Astrocyte of the spinal cord (primary cell): Measurements from ENCODE around the gene MAP7.

Source experiments
- DNase-seq: peaks from one replicate; pipeline ENCODE4 v3.0.0; 2011; ENCODE audit warnings: low read depth, low spot score
- H3K4me3 ChIP-seq: 2 replicates; pipeline ENCODE4 v1.5.1; 2011; ENCODE audit warnings: low read depth, mild to moderate bottlenecking, low read length, moderate library complexity
- CTCF ChIP-seq: IDR thresholded peaks from 2 replicates; pipeline ENCODE4 v1.5.1; 2012; ENCODE audit warnings: low read depth, mild to moderate bottlenecking, low read length, inconsistent platforms
- in situ Hi-C: cut with HindIII; loops from 2 replicates; pipeline ENCODE4 v1.10.0; 2017; ENCODE audit warnings: low sequenced_read_pairs

MAP7 gene

GRCh38 chr6:136415351-136416007, 134.7 kb downstream of the MAP7 start:
- H3K4me3 ChIP-seq, result no peak overlapping the region
- DNase-seq, result no peak
- TF ChIP-seq CTCF, result no peak
- in situ Hi-C loops, result no loop called here

- no peak for TF ChIP-seq CTCF
- no peak for DNase-seq
- no peak overlapping the region for H3K4me3 ChIP-seq
- in situ Hi-C loops, result no loop called here
These were observed 137.8 kb downstream of the MAP7 start for GRCh38 chr6:136412410-136412809.

- TF ChIP-seq CTCF, result no peak
- no peak for DNase-seq
- H3K4me3 ChIP-seq, result no peak overlapping the region
- in situ Hi-C loops, result no loop called here
These were observed 138.5 kb downstream of the MAP7 start for GRCh38 chr6:136411453-136412354.

GRCh38 chr6:136411025-136411325, 139.2 kb downstream of the MAP7 start:
- no peak overlapping the region for H3K4me3 ChIP-seq
- in situ Hi-C loops, result no loop called here
- TF ChIP-seq CTCF, result no peak
- no peak for DNase-seq

- no peak for TF ChIP-seq CTCF
- in situ Hi-C loops, result no loop called here
- peak; percentile 44 for DNase-seq
- H3K4me3 ChIP-seq, result no peak overlapping the region
These were observed 139.8 kb downstream of the MAP7 start for GRCh38 chr6:136410201-136411024.

GRCh38 chr6:136409597-136409996, 140.6 kb downstream of the MAP7 start:
- in situ Hi-C loops, result no loop called here
- H3K4me3 ChIP-seq, result no peak overlapping the region
- DNase-seq, result no peak
- no peak for TF ChIP-seq CTCF
